Astrocyte (in vitro differentiated cells and primary cell): Measurements from ENCODE around the gene CCDC102A.

ENCODE experiments used
- EZH2 ChIP-seq: IDR thresholded peaks from 2 replicates; pipeline ENCODE4 v1.6.1; 2012; ENCODE audit warnings: mild to moderate bottlenecking, low read length, inconsistent platforms; ENCODE audit not compliant: insufficient read depth
- TF ChIP-seq, protein P1 (sequence below): IDR thresholded peaks from 2 replicates; pipeline ENCODE4 v1.5.1; 2011; ENCODE audit warnings: low read depth, mild to moderate bottlenecking, inconsistent platforms, low read length, moderate library complexity; ENCODE audit not compliant: insufficient read depth

DNA sequence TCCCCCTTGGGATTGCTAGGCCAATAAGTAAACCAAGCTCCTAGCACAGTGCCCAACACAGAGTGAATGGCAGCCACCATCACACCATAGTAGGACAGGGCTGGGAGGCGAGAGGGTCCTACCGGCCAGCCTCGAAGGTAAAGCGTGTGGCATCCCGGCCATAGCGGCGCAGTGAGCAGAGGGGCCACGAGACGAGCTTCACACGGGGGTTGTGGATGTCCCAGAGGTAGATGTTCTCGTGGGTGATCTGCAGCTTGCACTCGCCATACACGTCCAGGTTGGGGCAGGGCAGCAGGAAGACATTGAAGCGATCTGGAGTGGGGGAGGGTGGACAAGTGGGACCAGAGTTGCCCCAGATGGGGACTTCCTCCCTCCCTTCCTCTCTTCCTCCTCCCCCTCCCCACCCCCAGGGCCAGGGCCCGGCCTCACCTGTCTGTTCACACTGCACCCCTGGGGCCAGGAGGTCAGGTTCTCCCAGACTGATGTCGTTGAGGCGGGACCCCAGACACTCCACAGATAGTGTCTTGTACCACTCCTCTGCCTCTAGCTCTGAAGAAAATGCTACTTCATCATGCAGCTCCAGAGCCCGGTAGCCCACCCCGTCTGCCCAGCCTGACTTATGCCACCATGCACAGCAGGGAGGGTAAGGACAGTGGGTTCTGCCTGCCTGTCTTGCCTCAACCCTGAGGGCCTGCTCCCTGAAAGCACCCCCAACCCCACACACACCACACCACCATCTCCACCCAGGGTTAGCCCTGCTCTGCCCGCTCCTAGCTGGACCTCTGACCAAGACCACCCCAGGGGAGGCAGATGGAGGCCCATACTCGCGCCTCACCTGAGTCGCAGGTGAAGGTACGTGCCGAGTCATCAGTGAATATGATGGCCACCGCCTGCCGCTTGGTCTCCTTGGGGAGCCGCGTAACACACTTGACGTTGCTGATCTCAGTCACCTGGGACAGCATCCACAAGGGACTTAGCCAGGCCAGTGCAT is 61.4 kb downstream of the CCDC102A start:
- TF ChIP-seq, protein P1, sequence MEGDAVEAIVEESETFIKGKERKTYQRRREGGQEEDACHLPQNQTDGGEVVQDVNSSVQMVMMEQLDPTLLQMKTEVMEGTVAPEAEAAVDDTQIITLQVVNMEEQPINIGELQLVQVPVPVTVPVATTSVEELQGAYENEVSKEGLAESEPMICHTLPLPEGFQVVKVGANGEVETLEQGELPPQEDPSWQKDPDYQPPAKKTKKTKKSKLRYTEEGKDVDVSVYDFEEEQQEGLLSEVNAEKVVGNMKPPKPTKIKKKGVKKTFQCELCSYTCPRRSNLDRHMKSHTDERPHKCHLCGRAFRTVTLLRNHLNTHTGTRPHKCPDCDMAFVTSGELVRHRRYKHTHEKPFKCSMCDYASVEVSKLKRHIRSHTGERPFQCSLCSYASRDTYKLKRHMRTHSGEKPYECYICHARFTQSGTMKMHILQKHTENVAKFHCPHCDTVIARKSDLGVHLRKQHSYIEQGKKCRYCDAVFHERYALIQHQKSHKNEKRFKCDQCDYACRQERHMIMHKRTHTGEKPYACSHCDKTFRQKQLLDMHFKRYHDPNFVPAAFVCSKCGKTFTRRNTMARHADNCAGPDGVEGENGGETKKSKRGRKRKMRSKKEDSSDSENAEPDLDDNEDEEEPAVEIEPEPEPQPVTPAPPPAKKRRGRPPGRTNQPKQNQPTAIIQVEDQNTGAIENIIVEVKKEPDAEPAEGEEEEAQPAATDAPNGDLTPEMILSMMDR = no peak
- no peak for TF ChIP-seq EZH2
